Measurements from ENCODE around the gene CTSC.

CTSC gene

DNA sequence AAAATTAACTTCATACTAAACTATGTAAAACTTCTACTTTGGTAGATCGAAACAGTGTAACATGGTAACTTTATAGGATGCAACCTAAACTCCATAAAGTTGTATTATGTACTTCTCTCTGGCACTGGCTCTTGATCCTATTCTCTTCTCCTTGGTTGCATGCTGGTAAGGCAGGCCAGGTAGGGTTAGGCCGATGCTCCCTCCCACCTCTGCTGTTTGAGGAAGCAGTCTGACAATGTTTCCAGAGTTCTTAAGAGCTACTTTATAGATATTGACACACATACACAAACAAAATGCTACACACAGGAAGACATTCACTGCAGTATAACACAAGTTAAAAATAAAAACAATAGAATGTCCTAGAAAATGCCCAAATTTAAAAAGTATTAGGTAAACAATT is 22.5 kb downstream of the CTSC start:
- DNase-seq = no peak

GRCh38 chr11:88313441-88313840 is 24.1 kb downstream of the CTSC start:
- no peak for DNase-seq

DNA sequence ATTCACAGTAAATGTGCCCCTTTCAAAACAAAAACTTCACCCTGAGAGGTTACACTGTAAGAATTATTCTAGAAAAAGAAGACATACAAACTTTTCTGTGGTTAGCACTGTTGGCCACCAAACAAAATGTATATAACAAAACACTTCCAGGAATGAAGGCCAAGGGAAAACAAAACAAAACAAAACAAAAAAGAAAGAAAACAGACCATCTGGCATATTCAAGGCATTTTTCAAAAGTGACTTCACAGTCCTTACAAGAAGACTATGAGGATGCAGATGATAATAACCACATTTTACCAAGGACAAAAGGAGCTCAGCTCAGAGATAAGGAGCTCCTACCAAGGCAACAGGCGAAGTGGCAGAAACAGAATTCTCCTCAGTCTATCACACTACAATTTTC is 24.9 kb downstream of the CTSC start:
- no peak for DNase-seq

GRCh38 chr11:88310246-88310645 is 27.3 kb downstream of the CTSC start:
- no peak for DNase-seq

DNA sequence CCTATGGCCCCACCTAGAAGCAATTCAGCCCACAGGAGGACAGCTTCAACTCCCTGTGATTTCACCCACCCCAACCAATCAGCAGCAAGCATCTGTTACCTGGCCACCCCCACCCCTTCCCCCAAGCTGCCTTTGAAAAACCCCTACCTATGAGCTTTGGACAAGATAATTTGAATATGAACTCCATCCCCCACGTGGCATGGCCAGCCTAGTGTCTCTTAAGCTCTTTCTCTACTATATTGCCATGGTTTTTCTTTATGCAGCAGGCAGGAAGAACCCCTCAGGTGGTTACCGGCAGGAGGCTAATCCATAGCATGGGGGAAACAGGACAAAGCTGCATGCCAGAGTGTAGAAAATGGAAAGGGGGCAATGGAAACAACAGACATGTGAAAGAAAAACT is 29.0 kb downstream of the CTSC start:
- DNase-seq = no peak

- DNase-seq = no peak
These were observed 29.6 kb downstream of the CTSC start for GRCh38 chr11:88307749-88308425.

GRCh38 chr11:88306785-88307184 is 30.8 kb downstream of the CTSC start:
- no peak for DNase-seq

DNA sequence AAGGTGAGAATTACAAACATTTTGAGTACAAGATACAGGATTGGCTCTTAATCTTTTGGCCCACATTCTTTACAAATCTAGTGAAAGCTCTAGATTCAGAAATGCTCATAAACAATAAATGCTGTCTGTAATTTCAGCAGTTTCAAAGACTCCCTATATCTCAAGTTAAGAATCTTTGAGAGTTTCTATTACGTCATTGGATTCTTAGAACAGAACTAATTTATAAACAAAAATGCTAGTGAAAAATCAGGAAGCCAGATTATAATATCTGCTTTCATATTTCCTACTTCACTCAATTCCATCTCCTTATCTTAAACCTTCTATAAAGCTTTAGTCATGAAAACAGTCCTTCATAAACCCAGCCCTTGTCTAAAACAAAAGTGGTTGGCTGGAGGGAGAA is 32.1 kb downstream of the CTSC start:
- no peak for DNase-seq

- no peak for DNase-seq
These were observed 33.2 kb downstream of the CTSC start for GRCh38 chr11:88304352-88304751.

DNA sequence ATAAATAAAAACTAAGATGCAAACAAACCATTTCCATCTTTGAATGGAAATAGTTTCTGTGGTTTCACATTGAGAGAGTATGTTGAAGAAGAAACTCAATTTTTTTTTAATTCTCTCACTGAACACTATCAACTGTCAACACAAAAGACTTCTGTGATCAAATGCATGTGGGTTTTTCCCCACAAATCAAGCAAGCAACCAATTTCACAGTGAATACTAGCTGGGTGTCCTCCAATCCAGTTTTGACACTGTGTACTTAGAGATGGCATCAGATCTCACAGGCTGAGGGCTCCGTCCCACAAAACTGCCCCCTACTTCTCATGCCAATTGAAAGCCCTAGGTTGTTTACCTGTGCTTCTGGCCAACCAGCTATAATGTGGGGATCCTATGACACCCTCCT is 34.5 kb downstream of the CTSC start:
- no peak for DNase-seq

DNA sequence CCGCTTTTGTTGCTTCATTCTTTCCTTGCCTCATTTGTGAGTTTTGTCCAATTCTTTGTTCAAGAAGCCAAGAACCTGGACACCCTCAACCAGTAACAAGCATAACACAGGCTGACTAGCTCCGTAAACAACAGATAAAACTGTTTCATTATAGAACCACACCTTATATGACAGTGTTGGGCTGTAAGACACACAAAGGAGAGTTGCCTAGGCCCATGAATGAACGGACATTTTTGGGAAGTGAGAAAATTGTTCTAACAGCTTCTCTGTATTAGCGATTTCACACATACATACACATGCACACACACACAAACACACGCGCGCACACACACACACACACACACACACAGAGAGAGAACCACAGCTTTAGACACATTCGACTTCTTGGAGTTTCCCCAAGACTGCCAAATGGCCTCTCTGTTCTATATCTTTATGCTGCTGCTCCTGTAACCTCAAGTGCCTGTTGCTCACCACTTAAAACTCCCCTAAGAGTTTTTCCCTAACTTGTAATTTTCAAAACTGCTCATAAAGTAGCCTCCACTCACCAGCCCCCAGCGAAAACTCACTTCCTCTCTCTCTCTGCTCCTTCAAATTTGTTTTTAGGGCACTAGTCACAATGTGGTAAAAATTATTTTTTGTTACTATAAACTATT is 35.9 kb downstream of the CTSC start:
- DNase-seq = no peak

GRCh38 chr11:88300888-88301487 is 36.5 kb downstream of the CTSC start:
- no peak for DNase-seq

DNA sequence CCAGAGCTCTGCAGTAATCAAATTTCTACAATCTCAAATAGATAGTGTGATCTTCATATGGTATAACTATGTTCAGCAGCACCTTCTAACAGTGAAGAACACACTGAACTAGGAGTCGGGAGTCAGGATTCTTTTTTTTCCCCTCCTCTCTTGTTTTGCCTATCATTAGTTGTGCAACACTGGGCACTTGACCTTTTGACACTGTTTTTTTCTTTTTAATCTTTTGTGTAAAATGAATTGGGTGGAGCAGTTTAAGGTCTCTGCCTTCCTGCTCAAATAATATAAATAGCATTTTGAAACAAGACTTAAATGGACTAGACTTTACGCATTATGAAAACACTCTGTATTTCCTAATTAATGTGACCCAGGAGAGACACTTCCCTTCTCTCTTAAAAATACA is 39.7 kb downstream of the CTSC start:
- DNase-seq = no peak

- no peak for DNase-seq
These were observed 40.1 kb downstream of the CTSC start for GRCh38 chr11:88297421-88297820.

- DNase-seq = no peak
These were observed 42.5 kb downstream of the CTSC start for GRCh38 chr11:88295028-88295427.

GRCh38 chr11:88293931-88294330 is 43.6 kb downstream of the CTSC start:
- no peak for DNase-seq

DNA sequence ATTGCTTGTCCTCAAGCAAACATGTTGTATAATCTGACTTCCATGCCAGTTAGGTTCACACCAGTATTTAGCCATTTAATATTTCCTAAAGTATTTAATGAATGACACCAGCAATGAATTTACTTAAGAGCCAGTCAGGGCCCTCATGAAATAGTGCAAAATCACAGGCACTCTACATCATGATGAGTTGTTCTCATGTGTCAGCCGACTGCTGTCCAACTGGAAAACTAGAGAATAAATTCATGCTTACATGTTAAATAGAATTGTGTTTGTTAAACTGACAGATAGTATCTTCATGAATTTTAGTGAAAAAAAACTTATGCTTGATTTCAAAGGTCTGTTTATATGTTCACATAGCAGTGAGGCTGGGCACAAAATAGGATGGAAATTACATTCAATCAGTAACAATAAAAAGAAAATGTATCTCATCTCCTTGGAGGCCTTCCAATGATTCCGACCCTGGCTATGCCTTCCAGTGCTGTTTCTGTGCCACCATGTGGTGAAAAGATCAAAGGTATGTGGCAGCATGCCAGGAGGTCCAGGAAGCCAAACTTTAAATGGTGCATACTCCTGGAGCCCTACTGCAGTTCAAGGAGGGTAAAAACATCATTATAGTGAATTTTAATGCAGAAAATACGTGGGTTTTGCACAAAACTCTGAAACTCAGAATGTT is 45.2 kb downstream of the CTSC start:
- DNase-seq = no peak

GRCh38 chr11:88288560-88288959 is 49.0 kb downstream of the CTSC start:
- no peak for DNase-seq

DNA sequence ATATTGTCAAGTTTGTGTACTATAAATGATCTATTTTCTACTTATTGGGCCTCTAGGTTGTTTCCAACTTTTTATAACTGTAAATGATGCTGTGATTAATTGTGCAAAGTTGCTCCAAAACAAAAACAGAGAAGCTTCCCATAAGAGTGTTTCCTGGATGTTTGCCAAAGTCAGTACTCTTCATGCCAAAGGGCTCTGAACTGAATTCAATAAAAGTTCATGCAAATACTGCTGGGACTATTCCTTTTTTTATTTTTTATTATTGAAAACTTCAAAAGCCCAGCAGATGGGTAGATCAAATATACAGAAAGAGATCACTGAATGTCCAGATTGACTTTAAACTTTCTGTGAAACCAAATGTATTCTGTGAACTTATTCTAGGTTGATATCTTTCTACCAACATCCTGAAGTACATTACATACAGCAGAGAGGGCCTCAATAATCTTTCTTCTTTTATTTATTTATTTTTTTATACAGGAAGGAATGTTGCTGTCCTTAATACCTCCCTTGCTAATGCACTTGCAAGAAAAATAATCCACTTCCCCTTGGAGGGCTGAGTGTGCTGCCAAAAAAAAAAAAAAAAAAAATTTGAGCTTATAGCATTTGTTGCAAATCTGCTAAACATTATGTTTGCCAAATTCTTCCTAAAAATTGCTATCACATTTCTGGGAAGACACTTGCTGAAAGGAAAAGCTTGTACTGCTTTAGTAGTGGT is 53.0 kb downstream of the CTSC start:
- no peak for DNase-seq

DNA sequence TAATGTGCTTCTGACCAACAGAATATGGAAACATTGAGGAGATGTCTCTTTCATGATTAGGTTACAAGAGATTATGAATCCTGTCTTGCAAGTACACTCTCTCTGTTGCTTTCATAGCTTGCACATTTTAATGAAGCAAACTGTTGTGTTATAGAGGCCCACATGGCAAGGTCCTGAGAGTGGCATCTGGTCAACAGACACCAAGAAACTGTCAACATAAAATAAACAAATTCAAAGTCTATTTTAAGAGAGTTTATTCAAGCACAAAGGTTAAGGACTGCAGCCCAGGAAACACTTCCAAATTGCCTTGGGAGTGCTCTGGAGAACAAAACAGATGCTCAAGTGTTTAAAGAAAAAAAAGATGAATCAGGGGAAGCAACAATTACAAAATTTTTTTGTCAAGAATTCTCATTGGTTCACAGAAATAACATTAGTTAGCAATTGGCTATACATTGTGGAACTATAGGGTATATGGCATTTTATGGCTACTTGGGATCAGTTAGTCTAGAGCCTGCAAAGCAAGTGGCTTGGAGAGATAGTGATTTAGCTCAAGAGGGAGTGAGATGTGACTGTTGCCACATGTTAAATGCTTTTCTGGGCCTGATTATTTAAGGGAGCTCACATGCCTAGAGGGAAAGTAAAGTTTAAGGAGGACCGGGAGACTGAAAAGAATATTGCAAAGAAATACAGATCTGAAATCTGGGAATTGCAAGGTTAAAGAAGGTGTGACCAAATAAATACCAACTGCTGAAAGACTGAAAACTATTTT is 54.6 kb downstream of the CTSC start:
- DNase-seq = no peak

- no peak for DNase-seq
These were observed 56.2 kb downstream of the CTSC start for GRCh38 chr11:88281317-88281712.

GRCh38 chr11:88280673-88281316 is 56.7 kb downstream of the CTSC start:
- no peak for DNase-seq
